ENCODE results near the gene FRMD3. TPM values are rescaled to one million over a fixed set of nuclear protein-coding genes. Genes with fewer than 3 reads are reported as not detected.

Gene FRMD3
- total RNA-seq, 1 donor from 2014 or later = 1.9 TPM

DNA sequence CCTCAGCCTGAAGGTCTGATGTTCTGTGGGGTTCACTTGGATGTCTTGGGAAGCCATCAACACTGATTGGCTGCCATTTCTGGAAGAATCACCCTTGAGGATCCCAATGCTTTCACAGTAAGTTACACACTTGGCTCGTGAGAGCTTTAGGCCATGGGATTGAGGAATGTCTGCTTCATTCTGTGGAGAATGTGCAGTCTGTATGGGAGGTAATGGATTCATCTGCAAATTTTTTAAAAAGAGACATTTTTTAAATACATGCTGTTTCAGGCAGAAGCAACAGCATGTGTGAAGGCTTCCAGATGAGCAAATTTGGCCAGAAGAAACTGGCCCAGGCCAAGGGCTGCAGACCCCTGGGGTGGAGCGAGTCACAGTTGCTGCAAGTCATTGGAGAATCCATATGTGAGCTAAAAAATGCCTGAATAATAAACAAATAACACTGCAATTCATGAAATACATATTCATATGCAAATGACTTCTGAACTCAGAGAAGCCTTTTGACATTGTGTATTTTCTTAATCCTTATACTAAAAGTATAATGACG lies 328.9 kb downstream of the FRMD3 start:
- no peak overlapping the region for H3K9ac ChIP-seq
- H3K4me1 ChIP-seq = no peaks in the 10 kb centered on the region
- no peak overlapping the region for H3K4me2 ChIP-seq
- no peaks in the 10 kb centered on the region for H3K36me3 ChIP-seq
- no peak overlapping the region for H3K27ac Mint-ChIP-seq
- no peaks in the 10 kb centered on the region for H3K79me2 ChIP-seq (ENCODE audit: low read depth)
- no peak overlapping the region for H3K4me3 ChIP-seq
- no peaks in the 10 kb centered on the region for H3K9me3 ChIP-seq (ENCODE audit: low read depth)
- no peaks in the 10 kb centered on the region for H3K36me3 Mint-ChIP-seq
- H3K27me3 ChIP-seq = no peaks in the 10 kb centered on the region
- H3K4me3 Mint-ChIP-seq = no peak overlapping the region
- no peak overlapping the region for H2AFZ ChIP-seq (replicated peaks)
- H3F3A ChIP-seq (ENCODE audit: low read depth) = no peaks in the 10 kb centered on the region
- no peak for TF ChIP-seq CTCF (IDR thresholded peaks at IDR 0.05)
- TF ChIP-seq EZH2phosphoT487 (IDR thresholded peaks at IDR 0.05) = no peak
- no peak for TF ChIP-seq EZH2 (IDR thresholded peaks at IDR 0.05)
- H3K9me3 Mint-ChIP-seq = no peaks in the 10 kb centered on the region
- no peak overlapping the region for H3K27ac ChIP-seq
- H3K27me3 Mint-ChIP-seq (ENCODE audit: insufficient read depth, low read depth) = peaks cover 3% of the 10 kb centered on the region
- no peak for DNase-seq (ENCODE audit: low spot score)
- H4K20me1 ChIP-seq (ENCODE audit: low read depth) = no peaks in the 10 kb centered on the region
- H3K4me1 Mint-ChIP-seq = peaks cover 11% of the 10 kb centered on the region

GRCh38 chr9:83208065-83208850 lies 329.9 kb downstream of the FRMD3 start:
- no peak overlapping the region for H3K27ac Mint-ChIP-seq
- no peak overlapping the region for H3K4me2 ChIP-seq

GRCh38 chr9:83204047-83204446 lies 334.2 kb downstream of the FRMD3 start:
- H3K9me3 Mint-ChIP-seq = no peaks in the 10 kb centered on the region
- no peak overlapping the region for H3K4me3 ChIP-seq
- H3K4me1 Mint-ChIP-seq = peaks cover 21% of the 10 kb centered on the region
- no peak overlapping the region for H2AFZ ChIP-seq (replicated peaks)
- no peaks in the 10 kb centered on the region for H3K27me3 ChIP-seq
- no peak for DNase-seq (ENCODE audit: low spot score)
- peaks cover 1% of the 10 kb centered on the region for H3K4me1 ChIP-seq
- no peaks in the 10 kb centered on the region for H3F3A ChIP-seq (ENCODE audit: low read depth)
- peak overlapping the region; percentile 13 for H3K27ac Mint-ChIP-seq
- H3K27ac ChIP-seq = no peak overlapping the region
- no peaks in the 10 kb centered on the region for H3K36me3 Mint-ChIP-seq
- no peak overlapping the region for H3K4me3 Mint-ChIP-seq
- peaks cover 6% of the 10 kb centered on the region for H3K27me3 Mint-ChIP-seq (ENCODE audit: insufficient read depth, low read depth)
- H4K20me1 ChIP-seq (ENCODE audit: low read depth) = no peaks in the 10 kb centered on the region
- no peak overlapping the region for H3K4me2 ChIP-seq
- H3K9ac ChIP-seq = no peak overlapping the region
- H3K9me3 ChIP-seq (ENCODE audit: low read depth) = no peaks in the 10 kb centered on the region
- no peaks in the 10 kb centered on the region for H3K79me2 ChIP-seq (ENCODE audit: low read depth)
- TF ChIP-seq CTCF (IDR thresholded peaks at IDR 0.05) (peak; percentile 17), EZH2phosphoT487 (IDR thresholded peaks at IDR 0.05) (no peak), EZH2 (IDR thresholded peaks at IDR 0.05) (no peak)
- no peaks in the 10 kb centered on the region for H3K36me3 ChIP-seq

More at GRCh38 chr9:83208065-83208850, 329.9 kb downstream of the FRMD3 start:
- Histone ChIP-seq H3K9me3 (ENCODE audit: low read depth) (no peaks in the 10 kb centered on the region), H3K36me3 (no peaks in the 10 kb centered on the region), H3K79me2 (ENCODE audit: low read depth) (no peaks in the 10 kb centered on the region), H2AFZ (replicated peaks) (no peak overlapping the region), H3K4me3 (no peak overlapping the region), H3K27ac (no peak overlapping the region), H3K9ac (no peak overlapping the region), H3F3A (ENCODE audit: low read depth) (no peaks in the 10 kb centered on the region), H4K20me1 (ENCODE audit: low read depth) (no peaks in the 10 kb centered on the region), H3K27me3 (no peaks in the 10 kb centered on the region), H3K4me1 (no peaks in the 10 kb centered on the region)
- H3K9me3 Mint-ChIP-seq = no peaks in the 10 kb centered on the region
- peaks cover 11% of the 10 kb centered on the region for H3K4me1 Mint-ChIP-seq
- peaks cover 3% of the 10 kb centered on the region for H3K27me3 Mint-ChIP-seq (ENCODE audit: insufficient read depth, low read depth)
- no peak for TF ChIP-seq CTCF (IDR thresholded peaks at IDR 0.05)
- no peak for TF ChIP-seq EZH2 (IDR thresholded peaks at IDR 0.05)
- no peak for TF ChIP-seq EZH2phosphoT487 (IDR thresholded peaks at IDR 0.05)
- no peaks in the 10 kb centered on the region for H3K36me3 Mint-ChIP-seq
- DNase-seq (ENCODE audit: low spot score) = no peak
- no peak overlapping the region for H3K4me3 Mint-ChIP-seq
